ENCODE measurements around the gene ACSL6.

Gene ACSL6, protein sequence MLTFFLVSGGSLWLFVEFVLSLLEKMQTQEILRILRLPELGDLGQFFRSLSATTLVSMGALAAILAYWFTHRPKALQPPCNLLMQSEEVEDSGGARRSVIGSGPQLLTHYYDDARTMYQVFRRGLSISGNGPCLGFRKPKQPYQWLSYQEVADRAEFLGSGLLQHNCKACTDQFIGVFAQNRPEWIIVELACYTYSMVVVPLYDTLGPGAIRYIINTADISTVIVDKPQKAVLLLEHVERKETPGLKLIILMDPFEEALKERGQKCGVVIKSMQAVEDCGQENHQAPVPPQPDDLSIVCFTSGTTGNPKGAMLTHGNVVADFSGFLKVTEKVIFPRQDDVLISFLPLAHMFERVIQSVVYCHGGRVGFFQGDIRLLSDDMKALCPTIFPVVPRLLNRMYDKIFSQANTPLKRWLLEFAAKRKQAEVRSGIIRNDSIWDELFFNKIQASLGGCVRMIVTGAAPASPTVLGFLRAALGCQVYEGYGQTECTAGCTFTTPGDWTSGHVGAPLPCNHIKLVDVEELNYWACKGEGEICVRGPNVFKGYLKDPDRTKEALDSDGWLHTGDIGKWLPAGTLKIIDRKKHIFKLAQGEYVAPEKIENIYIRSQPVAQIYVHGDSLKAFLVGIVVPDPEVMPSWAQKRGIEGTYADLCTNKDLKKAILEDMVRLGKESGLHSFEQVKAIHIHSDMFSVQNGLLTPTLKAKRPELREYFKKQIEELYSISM

GRCh38 chr5:132011622-132012343 lies at the start of gene ACSL6:
ACSL6 (minus strand) TSS chr5:132011658; CDS start chr5:132011553, 105 bp downstream.
- DNase-seq (ENCODE audit: low read depth in 3 of 3) = no peak

GRCh38 chr5:132060501-132061161 lies 49.2 kb upstream of the ACSL6 start, which contains the start of gene IL3:
IL3 (plus strand) TSS chr5:132060655; CDS start chr5:132060707, 52 bp downstream.
- DNase-seq (ENCODE audit: low read depth in 3 of 3) = no peak

DNA sequence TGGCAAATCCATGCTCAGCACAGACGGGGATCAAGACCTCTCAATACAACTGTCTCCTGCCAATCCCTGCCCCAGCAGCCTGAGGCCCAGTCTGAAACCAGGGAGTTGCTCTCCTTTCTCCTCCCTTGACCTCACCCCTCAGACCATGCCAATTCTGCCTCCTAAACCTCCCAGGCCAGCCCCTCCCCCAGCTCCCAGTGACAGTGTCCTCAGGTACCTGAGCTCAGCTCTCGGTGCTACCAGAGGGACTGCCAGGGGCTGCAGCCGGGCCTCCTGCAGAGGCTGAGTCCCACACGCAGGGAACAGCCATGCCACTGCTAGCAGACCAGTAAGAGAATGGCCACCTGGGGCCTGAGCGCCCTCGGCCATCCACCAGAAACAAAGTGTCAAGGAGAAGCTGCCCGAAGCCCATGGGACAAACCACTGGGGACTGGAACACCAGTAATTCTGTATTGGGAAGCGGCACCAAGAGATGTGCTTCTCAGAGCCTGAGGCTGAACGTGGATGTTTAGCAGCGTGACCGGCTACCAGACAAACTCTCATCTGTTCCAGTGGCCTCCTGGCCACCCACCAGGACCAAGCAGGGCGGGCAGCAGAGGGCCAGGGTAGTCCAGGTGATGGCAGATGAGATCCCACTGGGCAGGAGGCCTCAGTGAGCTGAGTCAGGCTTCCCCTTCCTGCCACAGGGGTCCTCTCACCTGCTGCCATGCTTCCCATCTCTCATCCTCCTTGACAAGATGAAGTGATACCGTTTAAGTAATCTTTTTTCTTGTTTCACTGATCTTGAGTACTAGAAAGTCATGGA lies 48.4 kb upstream of the ACSL6 start:
- no peak for DNase-seq (ENCODE audit: low read depth in 3 of 3)

- no peak for DNase-seq (ENCODE audit: low read depth in 3 of 3)
Measured at GRCh38 chr5:132059043-132059695, 47.7 kb upstream of the ACSL6 start.

DNA sequence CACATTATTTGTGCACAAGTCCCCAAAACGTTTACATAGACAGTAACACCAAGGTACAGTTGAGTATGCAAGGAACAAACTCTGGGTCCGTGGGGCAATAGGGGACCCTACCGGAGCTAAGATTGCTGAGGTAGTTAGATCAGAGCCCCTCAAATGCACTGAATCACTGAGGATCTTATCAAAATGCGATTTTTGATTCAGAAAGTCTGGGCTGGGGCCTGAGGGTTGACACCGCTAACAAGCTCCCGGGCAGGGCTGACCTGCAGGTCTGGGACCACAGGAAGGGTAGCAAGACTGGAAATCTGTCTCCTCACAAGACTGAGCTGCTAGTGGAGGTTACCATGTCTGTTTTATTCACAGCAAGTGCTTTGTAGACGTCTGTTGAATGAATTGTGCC lies 47.2 kb upstream of the ACSL6 start:
- no peak for DNase-seq (ENCODE audit: low read depth in 3 of 3)

GRCh38 chr5:132057498-132058255 lies 46.2 kb upstream of the ACSL6 start:
- DNase-seq (ENCODE audit: low read depth in 3 of 3) = no peak

- DNase-seq (ENCODE audit: low read depth in 3 of 3) = no peak
Measured at GRCh38 chr5:132056610-132057497, 45.4 kb upstream of the ACSL6 start.

DNA sequence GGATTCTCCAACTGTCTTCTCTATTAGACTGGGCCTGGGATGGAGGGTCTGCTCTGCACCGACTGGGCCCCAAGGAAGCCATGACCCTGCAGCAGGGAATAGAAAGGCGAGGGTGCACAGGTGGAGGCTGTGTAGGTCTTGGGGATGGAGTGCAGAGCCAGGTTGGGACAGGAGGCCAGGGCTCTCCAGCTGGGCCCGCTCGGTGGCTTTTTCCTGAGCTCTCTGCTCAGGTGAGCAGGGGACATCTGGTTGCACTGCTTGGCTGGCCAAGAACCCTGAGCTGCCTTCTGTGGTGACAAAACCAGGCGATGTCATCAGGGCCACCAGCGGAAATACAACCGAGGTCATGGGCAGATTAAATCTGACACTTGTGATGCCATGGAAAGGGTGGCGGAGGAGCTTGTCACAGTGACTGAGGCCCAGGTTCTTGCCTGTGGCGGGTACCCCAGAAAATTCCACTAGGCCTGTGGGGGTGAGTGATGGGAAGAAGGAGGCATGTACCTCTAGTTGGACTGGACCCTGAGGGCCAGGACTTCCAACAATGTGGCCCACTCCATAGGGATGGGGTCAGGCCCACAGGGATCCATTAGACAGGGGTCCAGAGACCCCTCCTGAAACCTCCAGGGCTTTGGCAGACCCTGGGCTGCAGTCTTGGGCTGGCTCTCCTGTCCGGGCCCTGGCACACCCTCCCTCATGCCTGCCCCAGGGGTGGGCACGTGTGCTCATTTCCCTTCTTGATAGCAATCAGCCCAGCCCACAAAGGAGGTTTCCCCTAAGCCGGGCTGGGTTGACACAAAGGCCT lies 44.6 kb upstream of the ACSL6 start:
- no peak for DNase-seq (ENCODE audit: low read depth in 3 of 3)

DNA sequence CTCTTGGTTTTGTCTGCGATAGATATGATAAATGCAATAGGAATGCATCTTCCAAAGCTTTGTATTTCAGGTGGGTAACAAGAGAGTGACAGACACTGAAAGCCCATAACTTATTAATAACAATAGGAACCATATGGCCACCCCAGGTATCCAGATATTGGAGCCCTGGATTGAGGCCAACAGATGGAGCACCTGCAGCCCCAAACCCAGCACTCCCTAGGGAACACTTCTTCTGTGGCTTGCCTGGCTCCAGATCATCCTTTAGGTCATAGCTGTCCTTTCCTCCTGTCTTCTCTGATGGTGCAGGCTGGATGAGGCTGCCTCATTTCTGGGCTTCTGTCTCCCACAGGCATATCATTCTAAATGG lies 44.0 kb upstream of the ACSL6 start:
- no peak for DNase-seq (ENCODE audit: low read depth in 3 of 3)

- no peak for DNase-seq (ENCODE audit: low read depth in 3 of 3)
Measured at GRCh38 chr5:132054697-132055440, 43.4 kb upstream of the ACSL6 start.

DNA sequence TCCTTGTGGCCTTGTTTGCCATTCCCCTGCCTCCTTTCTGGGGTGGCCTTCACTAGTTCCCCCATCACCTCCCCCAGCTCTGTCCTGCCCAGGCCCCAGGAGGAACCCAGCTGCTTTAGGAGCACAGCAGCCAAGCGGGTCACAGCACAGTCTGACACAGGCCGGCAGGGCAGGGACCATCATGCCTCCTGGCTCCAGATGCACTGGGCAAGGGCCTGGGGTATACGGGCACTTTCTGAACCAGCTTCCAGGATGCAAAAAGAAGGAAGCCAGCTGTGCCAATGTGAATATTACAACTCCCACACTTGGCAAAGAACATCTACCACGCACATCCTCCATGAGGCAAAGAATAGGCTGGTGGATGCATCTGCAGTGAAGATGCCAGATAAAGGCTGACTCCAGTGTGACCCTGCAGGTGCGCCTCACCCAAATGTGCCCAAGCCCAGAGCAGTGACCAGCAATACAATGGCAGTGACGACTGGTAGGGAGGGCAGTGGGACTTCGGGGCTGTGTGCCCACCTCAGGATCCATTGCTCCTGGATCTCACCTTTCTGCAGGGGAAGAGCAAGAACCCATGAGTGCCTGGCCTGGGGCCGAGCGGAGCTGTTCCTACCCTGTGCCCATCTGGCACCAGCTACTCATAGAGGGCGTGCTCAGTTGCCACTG lies 42.7 kb upstream of the ACSL6 start:
- no peak for DNase-seq (ENCODE audit: low read depth in 3 of 3)

- no peak for DNase-seq (ENCODE audit: low read depth in 3 of 3)
Measured at GRCh38 chr5:132053483-132053882, 42.0 kb upstream of the ACSL6 start.

DNA sequence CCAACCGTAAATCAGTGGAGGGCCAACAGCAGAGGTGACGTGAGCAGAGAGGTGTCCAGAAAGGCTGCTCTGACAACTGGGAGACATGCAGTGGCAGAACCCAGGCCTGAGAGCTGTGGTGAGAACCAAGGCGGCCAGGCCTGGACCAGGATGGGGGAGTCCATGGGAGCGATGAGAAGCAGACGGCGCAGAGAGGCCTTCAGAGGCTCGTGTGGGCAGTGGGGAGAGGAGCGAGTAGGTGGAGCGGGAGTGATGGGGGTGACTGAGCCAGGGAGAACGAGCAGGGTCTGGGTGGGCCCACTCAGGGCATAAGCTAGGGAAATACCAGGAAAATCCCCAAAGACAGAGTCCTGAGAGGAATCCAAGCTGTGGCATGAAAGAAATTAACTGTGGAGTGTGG lies 41.1 kb upstream of the ACSL6 start:
- DNase-seq (ENCODE audit: low read depth in 3 of 3) = no peak

DNA sequence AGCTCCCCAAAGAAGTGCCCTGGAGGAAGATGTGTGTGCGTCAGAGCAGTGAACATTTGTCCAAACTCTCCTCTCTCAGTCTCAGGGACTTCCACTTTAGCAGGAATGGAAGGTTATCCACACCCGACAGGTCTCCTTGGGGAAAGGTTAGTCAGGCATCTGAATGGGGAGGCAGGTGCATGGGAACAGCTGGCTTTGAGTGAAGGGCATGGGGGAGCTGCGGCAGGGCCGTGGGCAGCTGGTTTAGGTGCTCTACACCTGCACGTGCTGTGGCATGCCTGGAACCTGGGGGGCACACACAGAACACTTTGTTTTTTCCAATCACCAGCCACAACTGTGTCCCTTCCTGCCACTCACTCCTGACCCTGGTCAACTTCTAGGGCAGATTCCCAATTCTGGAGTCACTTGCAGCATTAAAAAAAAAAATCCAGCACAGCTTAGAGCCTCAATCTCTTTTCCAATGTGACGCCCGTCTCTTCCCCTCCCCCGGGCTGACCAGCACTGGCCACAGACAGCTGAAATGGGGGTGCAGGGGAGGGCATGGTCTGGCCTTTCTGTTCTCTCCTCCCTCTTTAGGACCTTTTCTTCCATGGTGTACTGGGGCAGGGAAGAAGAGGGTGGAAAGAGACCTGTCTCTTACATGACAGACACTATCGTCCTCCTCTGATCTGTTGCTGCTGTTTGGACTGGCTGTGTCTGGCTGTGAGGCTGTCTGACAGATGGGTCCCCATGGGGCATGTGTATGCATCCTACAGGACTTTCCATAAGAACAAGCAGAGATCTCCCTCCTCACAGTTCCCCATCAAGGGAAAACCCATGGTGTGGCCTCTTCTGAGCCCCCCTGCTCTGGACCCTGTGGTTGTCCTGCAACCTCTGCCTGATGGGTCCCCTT lies 39.4 kb upstream of the ACSL6 start:
- DNase-seq (ENCODE audit: low read depth in 3 of 3) = no peak

DNA sequence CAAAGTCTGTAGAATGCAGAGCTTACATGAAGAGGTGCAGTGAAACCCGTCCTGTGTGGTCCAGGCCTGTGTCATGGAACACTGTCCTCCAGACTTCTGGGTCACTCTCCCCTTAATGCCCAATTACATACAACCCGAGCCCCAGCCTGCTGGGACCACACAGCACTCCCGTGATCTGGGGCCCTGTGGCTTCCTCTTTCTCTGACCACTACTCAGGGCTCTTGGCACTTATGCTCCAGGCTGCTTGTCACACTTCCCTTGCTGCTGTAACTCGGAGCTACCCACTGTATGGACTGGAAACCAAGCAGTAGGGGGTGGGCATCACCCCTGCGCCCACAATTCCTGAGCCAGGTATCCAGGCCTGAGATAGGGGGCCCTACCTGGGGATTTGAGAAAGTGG lies 38.7 kb upstream of the ACSL6 start:
- no peak for DNase-seq (ENCODE audit: low read depth in 3 of 3)

- no peak for DNase-seq (ENCODE audit: low read depth in 3 of 3)
Measured at GRCh38 chr5:132049559-132049958, 38.1 kb upstream of the ACSL6 start.

All from stimulated activated CD4-positive, alpha-beta T cell treated with anti-CD3 and anti-CD28 coated beads, TNF-alpha, amount 100 ng/mL, for 4 hours (primary cell).